ENCODE results near the gene TBL1X. TPM values are rescaled to one million over a fixed set of nuclear protein-coding genes. Genes with fewer than 3 reads are reported as not detected.

TBL1X gene
- total and polyA plus RNA-seq, 7 donors, result 6.5 to 25.8 (median 16.1) TPM

- no peaks in the 10 kb centered on the region for H3K9me3 ChIP-seq
- H3K4me1 ChIP-seq, result peaks cover 0 to 7% (median 0%) of the 10 kb centered on the region in 4 donors
- intact Hi-C loops (cut with DNase I), result loop anchor here (10.0 kb wide), 2 partner anchors 182 to 332 kb away; no protein-coding TSS in a partner anchor
- no peaks in the 10 kb centered on the region for H3K27me3 ChIP-seq
- no peak for TF ChIP-seq POLR2AphosphoS5 (IDR thresholded peaks at IDR 0.05)
- TF ChIP-seq POLR2A (IDR thresholded peaks at IDR 0.05), result no peak
- no peak for TF ChIP-seq EP300 (IDR thresholded peaks at IDR 0.05)
- TF ChIP-seq, protein P1, sequence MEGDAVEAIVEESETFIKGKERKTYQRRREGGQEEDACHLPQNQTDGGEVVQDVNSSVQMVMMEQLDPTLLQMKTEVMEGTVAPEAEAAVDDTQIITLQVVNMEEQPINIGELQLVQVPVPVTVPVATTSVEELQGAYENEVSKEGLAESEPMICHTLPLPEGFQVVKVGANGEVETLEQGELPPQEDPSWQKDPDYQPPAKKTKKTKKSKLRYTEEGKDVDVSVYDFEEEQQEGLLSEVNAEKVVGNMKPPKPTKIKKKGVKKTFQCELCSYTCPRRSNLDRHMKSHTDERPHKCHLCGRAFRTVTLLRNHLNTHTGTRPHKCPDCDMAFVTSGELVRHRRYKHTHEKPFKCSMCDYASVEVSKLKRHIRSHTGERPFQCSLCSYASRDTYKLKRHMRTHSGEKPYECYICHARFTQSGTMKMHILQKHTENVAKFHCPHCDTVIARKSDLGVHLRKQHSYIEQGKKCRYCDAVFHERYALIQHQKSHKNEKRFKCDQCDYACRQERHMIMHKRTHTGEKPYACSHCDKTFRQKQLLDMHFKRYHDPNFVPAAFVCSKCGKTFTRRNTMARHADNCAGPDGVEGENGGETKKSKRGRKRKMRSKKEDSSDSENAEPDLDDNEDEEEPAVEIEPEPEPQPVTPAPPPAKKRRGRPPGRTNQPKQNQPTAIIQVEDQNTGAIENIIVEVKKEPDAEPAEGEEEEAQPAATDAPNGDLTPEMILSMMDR (IDR thresholded peaks at IDR 0.05), result no peak
- H3K4me3 ChIP-seq, result no peak overlapping the region
- peak overlapping the region in 2 of 4 donors; percentile 47 to 52 for H3K27ac ChIP-seq
- no peak for DNase-seq
- 74 to 81% methylated on average over 13 of the region's 13 CpGs for WGBS, 2 donors
- H3K36me3 ChIP-seq, result no peaks in the 10 kb centered on the region
Measured at GRCh38 chrX:9676306-9676705, 211.4 kb downstream of the TBL1X start.

- TF ChIP-seq POLR2A (IDR thresholded peaks at IDR 0.05), result no peak
- TF ChIP-seq EP300 (IDR thresholded peaks at IDR 0.05), result no peak
- TF ChIP-seq, protein P1 (IDR thresholded peaks at IDR 0.05), result no peak
- no peak for TF ChIP-seq POLR2AphosphoS5 (IDR thresholded peaks at IDR 0.05)
- H3K27ac ChIP-seq, result peak overlapping the region in 3 of 4 donors; percentile 8 to 52 (median 47)
- no peak for DNase-seq
- no peaks in the 10 kb centered on the region for H3K9me3 ChIP-seq
- H3K4me1 ChIP-seq, result peaks cover 0 to 7% (median 0%) of the 10 kb centered on the region in 4 donors
- no peaks in the 10 kb centered on the region for H3K36me3 ChIP-seq
- WGBS, 2 donors, result 13 to 62% methylated on average over 6 of the region's 6 CpGs
- H3K4me3 ChIP-seq, result no peak overlapping the region
- intact Hi-C loops (cut with DNase I), result loop anchor here (10.0 kb wide), 2 partner anchors 182 to 332 kb away; no protein-coding TSS in a partner anchor
- no peaks in the 10 kb centered on the region for H3K27me3 ChIP-seq
Measured at GRCh38 chrX:9676738-9677097, 211.9 kb downstream of the TBL1X start.

GRCh38 chrX:9677098-9677739 is 212.4 kb downstream of the TBL1X start:
- TF ChIP-seq POLR2A (IDR thresholded peaks at IDR 0.05) (no peak), EP300 (IDR thresholded peaks at IDR 0.05) (no peak), POLR2AphosphoS5 (IDR thresholded peaks at IDR 0.05) (no peak)
- TF ChIP-seq, protein P1 (IDR thresholded peaks at IDR 0.05), result no peak
- Histone ChIP-seq H3K4me3 (no peak overlapping the region), H3K9me3 (no peaks in the 10 kb centered on the region), H3K36me3 (no peaks in the 10 kb centered on the region), H3K4me1 (peaks cover 0 to 7% (median 0%) of the 10 kb centered on the region in 4 donors), H3K27ac (peak overlapping the region in 3 of 4 donors; percentile 8 to 52 (median 47)), H3K27me3 (no peaks in the 10 kb centered on the region)
- intact Hi-C loops (cut with DNase I), result loop anchor here (10.0 kb wide), 2 partner anchors 182 to 332 kb away; no protein-coding TSS in a partner anchor
- WGBS, 2 donors, result 9 to 31% methylated on average over 7 of the region's 7 CpGs
- peak; percentile 78 for DNase-seq

GRCh38 chrX:9678215-9678965 is 213.5 kb downstream of the TBL1X start:
- H3K36me3 ChIP-seq, result no peaks in the 10 kb centered on the region
- TF ChIP-seq, protein P1 (IDR thresholded peaks at IDR 0.05), result no peak
- TF ChIP-seq EP300 (IDR thresholded peaks at IDR 0.05), result no peak
- TF ChIP-seq POLR2AphosphoS5 (IDR thresholded peaks at IDR 0.05), result no peak
- TF ChIP-seq POLR2A (IDR thresholded peaks at IDR 0.05), result no peak
- no peaks in the 10 kb centered on the region for H3K9me3 ChIP-seq
- peaks cover 0 to 7% (median 0%) of the 10 kb centered on the region in 4 donors for H3K4me1 ChIP-seq
- no peaks in the 10 kb centered on the region for H3K27me3 ChIP-seq
- no peak overlapping the region for H3K4me3 ChIP-seq
- H3K27ac ChIP-seq, result no peak overlapping the region
- WGBS, 2 donors, result 44 to 81% methylated on average over 3 of the region's 3 CpGs
- intact Hi-C loops (cut with DNase I), result loop anchor here (2.0 to 10.0 kb wide), 3 partner anchors 184 to 334 kb away; partner anchors contain the start of gene TBL1X
- DNase-seq, result no peak
